SK-N-MC (cell line): Measurements from ENCODE around the gene ARMC9.

ENCODE experiments used
- EZH2 ChIP-seq: fragments of 200-600 bp; sonication (generic); IDR thresholded peaks from one replicate; pipeline ENCODE4 v1.6.1; 2017; ENCODE audit warnings: antibody characterized with exemption
- FOXP2 ChIP-seq: optimal IDR thresholded peaks from 2 replicates; pipeline ENCODE3; 2011; ENCODE audit warnings: mild to moderate bottlenecking, moderate library complexity; ENCODE audit not compliant: insufficient read depth; ENCODE audit errors: extremely low read length, control extremely low read depth
- POLR2AphosphoS5 ChIP-seq: IDR thresholded peaks from 2 replicates; pipeline ENCODE4 v1.6.1; 2012; ENCODE audit warnings: mild to moderate bottlenecking, low read depth, low read length, borderline replicate concordance

GRCh38 chr2:231379266-231380215, 181.1 kb downstream of the ARMC9 start:
- TF ChIP-seq EZH2 = no peak
- no peak for TF ChIP-seq POLR2AphosphoS5
- no peak for TF ChIP-seq FOXP2
